ENCODE data around the gene GTF2IRD1. TPM values are rescaled to one million over a fixed set of nuclear protein-coding genes. Genes with fewer than 3 reads are reported as not detected.

GTF2IRD1 gene
- total RNA-seq, 1 experiment from 2014 or later: 14.9 TPM

DNA sequence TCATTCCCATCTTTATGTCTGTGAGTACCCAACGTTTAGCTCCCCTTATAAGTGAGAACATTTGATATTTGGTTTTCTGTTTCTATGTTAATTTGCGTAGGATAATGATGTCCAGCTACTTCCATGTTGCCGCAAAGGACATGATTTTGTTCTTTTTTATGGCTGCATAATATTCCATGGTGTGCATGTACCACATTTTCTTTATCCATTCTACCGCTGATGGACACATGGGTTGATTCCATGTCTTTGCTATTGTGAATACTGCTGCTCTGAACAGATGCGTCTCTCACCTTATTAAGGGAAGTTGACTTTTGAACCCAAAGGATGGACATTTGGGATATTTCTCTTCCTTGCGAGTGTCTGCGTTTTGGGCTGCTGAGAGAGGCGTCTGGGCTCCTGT lies 50.2 kb downstream of the GTF2IRD1 start:
- H3K27ac ChIP-seq (ENCODE audit: low read length): no peak overlapping the region
- no peaks in the 10 kb centered on the region for H3K79me2 ChIP-seq (ENCODE audit: low read length)
- H3K9me2 ChIP-seq (replicated peaks; ENCODE audit: low read length): no peaks in the 10 kb centered on the region
- H2AFZ ChIP-seq (ENCODE audit: low read length): no peak overlapping the region
- no peak overlapping the region for H3K4me3 ChIP-seq (ENCODE audit: low read length)
- ChIA-PET CTCF (no interaction called here), POLR2A (ENCODE audit: unreplicated experiment) (no interaction called here)
- H3F3A ChIP-seq (ENCODE audit: low read length, unreplicated experiment): no peaks in the 10 kb centered on the region
- no peaks in the 10 kb centered on the region for H4K20me1 ChIP-seq (ENCODE audit: low read length)
- H3K27me3 ChIP-seq (ENCODE audit: low read length): no peaks in the 10 kb centered on the region
- BruUV-seq (replicated peaks): no TSS peak
- no peak overlapping the region for H3K9ac ChIP-seq (ENCODE audit: low read length)
- DNase-seq (no peak), ATAC-seq (no peak)
- H3K9me3 ChIP-seq (ENCODE audit: low read length): no peaks in the 10 kb centered on the region
- intact Hi-C loops (cut with micrococcal nuclease): no loop called here
- TF ChIP-seq, protein P1, sequence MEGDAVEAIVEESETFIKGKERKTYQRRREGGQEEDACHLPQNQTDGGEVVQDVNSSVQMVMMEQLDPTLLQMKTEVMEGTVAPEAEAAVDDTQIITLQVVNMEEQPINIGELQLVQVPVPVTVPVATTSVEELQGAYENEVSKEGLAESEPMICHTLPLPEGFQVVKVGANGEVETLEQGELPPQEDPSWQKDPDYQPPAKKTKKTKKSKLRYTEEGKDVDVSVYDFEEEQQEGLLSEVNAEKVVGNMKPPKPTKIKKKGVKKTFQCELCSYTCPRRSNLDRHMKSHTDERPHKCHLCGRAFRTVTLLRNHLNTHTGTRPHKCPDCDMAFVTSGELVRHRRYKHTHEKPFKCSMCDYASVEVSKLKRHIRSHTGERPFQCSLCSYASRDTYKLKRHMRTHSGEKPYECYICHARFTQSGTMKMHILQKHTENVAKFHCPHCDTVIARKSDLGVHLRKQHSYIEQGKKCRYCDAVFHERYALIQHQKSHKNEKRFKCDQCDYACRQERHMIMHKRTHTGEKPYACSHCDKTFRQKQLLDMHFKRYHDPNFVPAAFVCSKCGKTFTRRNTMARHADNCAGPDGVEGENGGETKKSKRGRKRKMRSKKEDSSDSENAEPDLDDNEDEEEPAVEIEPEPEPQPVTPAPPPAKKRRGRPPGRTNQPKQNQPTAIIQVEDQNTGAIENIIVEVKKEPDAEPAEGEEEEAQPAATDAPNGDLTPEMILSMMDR (conservative IDR thresholded peaks at IDR 0.05; ENCODE audit: low read depth, low read length): no peak
- TF ChIP-seq EZH2 (IDR thresholded peaks at IDR 0.05; ENCODE audit: low read length, unreplicated experiment) (no peak), EZH2phosphoT487 (IDR thresholded peaks at IDR 0.05; ENCODE audit: borderline replicate concordance, low read length) (no peak)
- no peaks in the 10 kb centered on the region for H3K4me1 ChIP-seq (ENCODE audit: insufficient read depth, low read length)
- H3K36me3 ChIP-seq (ENCODE audit: low read depth, low read length): 0 out of 2 replicates have a peak, but pooled peaks cover 2% of the 10 kb centered on the region
- H3K4me2 ChIP-seq (ENCODE audit: low read length): no peak overlapping the region

GRCh38 chr7:74505471-74506324 lies 52.0 kb downstream of the GTF2IRD1 start:
- DNase-seq: no peak
- no peak overlapping the region for H3K27ac ChIP-seq (ENCODE audit: low read length)
- H3K4me3 ChIP-seq (ENCODE audit: low read length): no peak overlapping the region
- no peak overlapping the region for H3K9ac ChIP-seq (ENCODE audit: low read length)
- TF ChIP-seq, protein P1 (conservative IDR thresholded peaks at IDR 0.05; ENCODE audit: low read depth, low read length): no peak
- TF ChIP-seq EZH2phosphoT487 (IDR thresholded peaks at IDR 0.05; ENCODE audit: borderline replicate concordance, low read length) (no peak), EZH2 (IDR thresholded peaks at IDR 0.05; ENCODE audit: low read length, unreplicated experiment) (no peak)
- ATAC-seq: no peak
- H3K4me1 ChIP-seq (ENCODE audit: insufficient read depth, low read length): no peaks in the 10 kb centered on the region
- intact Hi-C loops (cut with micrococcal nuclease): no loop called here
- no peaks in the 10 kb centered on the region for H3K79me2 ChIP-seq (ENCODE audit: low read length)
- 0 out of 2 replicates have a peak, but pooled peaks cover 2% of the 10 kb centered on the region for H3K36me3 ChIP-seq (ENCODE audit: low read depth, low read length)
- POLR2A ChIA-PET (ENCODE audit: unreplicated experiment): no interaction called here
- H3K27me3 ChIP-seq (ENCODE audit: low read length): no peaks in the 10 kb centered on the region
- H3F3A ChIP-seq (ENCODE audit: low read length, unreplicated experiment): no peaks in the 10 kb centered on the region
- H3K9me3 ChIP-seq (ENCODE audit: low read length): no peaks in the 10 kb centered on the region
- no peak overlapping the region for H2AFZ ChIP-seq (ENCODE audit: low read length)
- H4K20me1 ChIP-seq (ENCODE audit: low read length): no peaks in the 10 kb centered on the region
- H3K4me2 ChIP-seq (ENCODE audit: low read length): no peak overlapping the region
- CTCF ChIA-PET: no interaction called here
- H3K9me2 ChIP-seq (replicated peaks; ENCODE audit: low read length): no peaks in the 10 kb centered on the region
- BruUV-seq (replicated peaks): no TSS peak

DNA sequence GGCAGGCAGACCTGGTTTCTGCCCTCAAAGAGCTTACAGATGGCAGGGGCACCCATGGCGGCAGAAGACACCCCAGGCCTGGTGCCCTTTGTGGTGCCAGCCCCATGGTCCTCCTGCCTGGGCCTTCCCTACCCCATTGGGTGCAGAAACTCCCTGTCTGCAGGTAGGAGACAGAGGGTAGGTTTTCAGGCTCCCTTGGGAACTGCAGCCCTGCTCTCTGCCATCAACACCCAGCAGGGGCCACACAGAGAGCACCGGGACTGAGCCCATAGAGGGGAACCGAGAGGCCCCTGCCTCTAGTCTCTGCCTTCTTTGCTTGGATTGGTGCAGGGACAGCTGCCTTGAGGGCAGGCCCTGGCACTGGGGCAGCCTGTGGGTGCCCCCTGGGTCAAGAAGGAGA lies 52.6 kb downstream of the GTF2IRD1 start:
- BruUV-seq (replicated peaks): no TSS peak
- H2AFZ ChIP-seq (ENCODE audit: low read length): no peak overlapping the region
- no peaks in the 10 kb centered on the region for H3K9me2 ChIP-seq (replicated peaks; ENCODE audit: low read length)
- H3K4me3 ChIP-seq (ENCODE audit: low read length): no peak overlapping the region
- no peaks in the 10 kb centered on the region for H3F3A ChIP-seq (ENCODE audit: low read length, unreplicated experiment)
- H3K27me3 ChIP-seq (ENCODE audit: low read length): no peaks in the 10 kb centered on the region
- ChIA-PET POLR2A (ENCODE audit: unreplicated experiment) (no interaction called here), CTCF (no interaction called here)
- H3K27ac ChIP-seq (ENCODE audit: low read length): no peak overlapping the region
- H3K4me2 ChIP-seq (ENCODE audit: low read length): no peak overlapping the region
- no peaks in the 10 kb centered on the region for H3K79me2 ChIP-seq (ENCODE audit: low read length)
- H3K4me1 ChIP-seq (ENCODE audit: insufficient read depth, low read length): no peaks in the 10 kb centered on the region
- TF ChIP-seq EZH2phosphoT487 (IDR thresholded peaks at IDR 0.05; ENCODE audit: borderline replicate concordance, low read length): no peak
- TF ChIP-seq EZH2 (IDR thresholded peaks at IDR 0.05; ENCODE audit: low read length, unreplicated experiment): no peak
- TF ChIP-seq, protein P1 (conservative IDR thresholded peaks at IDR 0.05; ENCODE audit: low read depth, low read length): no peak
- ATAC-seq (no peak), DNase-seq (no peak)
- H3K9ac ChIP-seq (ENCODE audit: low read length): no peak overlapping the region
- no peaks in the 10 kb centered on the region for H3K9me3 ChIP-seq (ENCODE audit: low read length)
- intact Hi-C loops (cut with micrococcal nuclease): no loop called here
- 0 out of 2 replicates have a peak, but pooled peaks cover 2% of the 10 kb centered on the region for H3K36me3 ChIP-seq (ENCODE audit: low read depth, low read length)
- H4K20me1 ChIP-seq (ENCODE audit: low read length): no peaks in the 10 kb centered on the region

Data from PC-3 (cell line).